GM18511 (cell line): ENCODE measurements around the gene CABLES1.

Experiments used
- ATAC-seq: cut with Tn5 transposase; IDR thresholded peaks from one replicate; pipeline ENCODE4 v1.9.1; 2021; ENCODE audit warnings: mild to moderate bottlenecking, moderate library complexity; ENCODE audit not compliant: unreplicated experiment

The CABLES1 gene

GRCh38 chr18:23165271-23166068, 30.2 kb downstream of the CABLES1 start:
- ATAC-seq, result no peak

- ATAC-seq, result no peak
Measured at GRCh38 chr18:23166891-23167541, 31.7 kb downstream of the CABLES1 start.

- ATAC-seq, result no peak
Measured at GRCh38 chr18:23169673-23170044, 34.4 kb downstream of the CABLES1 start.

GRCh38 chr18:23170137-23170536, 34.9 kb downstream of the CABLES1 start:
- ATAC-seq, result no peak

GRCh38 chr18:23171581-23172156, 36.4 kb downstream of the CABLES1 start:
- ATAC-seq, result no peak

- no peak for ATAC-seq
Measured at GRCh38 chr18:23172591-23173380, 37.5 kb downstream of the CABLES1 start.

GRCh38 chr18:23173912-23174311, 38.6 kb downstream of the CABLES1 start:
- no peak for ATAC-seq

- ATAC-seq, result no peak
Measured at GRCh38 chr18:23176701-23177432, 41.6 kb downstream of the CABLES1 start.

- no peak for ATAC-seq
Measured at GRCh38 chr18:23177433-23178072, 42.3 kb downstream of the CABLES1 start.

- ATAC-seq, result no peak
Measured at GRCh38 chr18:23178201-23178600, 42.9 kb downstream of the CABLES1 start.

GRCh38 chr18:23178661-23179081, 43.4 kb downstream of the CABLES1 start:
- ATAC-seq, result no peak

GRCh38 chr18:23179416-23179815, 44.1 kb downstream of the CABLES1 start:
- ATAC-seq, result no peak

- ATAC-seq, result no peak
Measured at GRCh38 chr18:23181547-23181946, 46.3 kb downstream of the CABLES1 start.

GRCh38 chr18:23182606-23183005, 47.3 kb downstream of the CABLES1 start:
- no peak for ATAC-seq

GRCh38 chr18:23183411-23184150, 48.3 kb downstream of the CABLES1 start:
- ATAC-seq, result no peak

- ATAC-seq, result no peak
Measured at GRCh38 chr18:23186781-23187180, 51.5 kb downstream of the CABLES1 start.

GRCh38 chr18:23188068-23188760, 52.9 kb downstream of the CABLES1 start:
- ATAC-seq, result no peak

- ATAC-seq, result no peak
Measured at GRCh38 chr18:23189099-23189498, 53.8 kb downstream of the CABLES1 start.
